Activated T-helper 2 cell treated with anti-CD3 and anti-CD28 coated beads, Interferon-gamma antibody, Interleukin-2, Interleukin-4, amounts not matched to agents 10 μg/mL and 5 μg/mL and 100 μg/mL, durations not matched to agents 14 hours and 24 hours and 36 hours (primary cell): ENCODE results near the gene HYAL2. TPM values are rescaled to one million over a fixed set of nuclear protein-coding genes. Genes with fewer than 3 reads are reported as not detected.

Source experiments
- DNase-seq: peaks from one replicate; pipeline ENCODE4 v3.0.0; 2021; ENCODE audit warnings: low spot score
- H3K27ac Mint-ChIP-seq: one replicate; pipeline ENCODE4 v1.8.0; 2021; ENCODE audit warnings: mixed read lengths
- H3K27me3 Mint-ChIP-seq: one replicate; pipeline ENCODE4 v1.8.0; 2021; ENCODE audit warnings: low read depth, mixed read lengths
- H3K36me3 Mint-ChIP-seq: one replicate; pipeline ENCODE4 v1.8.0; 2021; ENCODE audit warnings: low read depth, mixed read lengths
- H3K4me1 Mint-ChIP-seq: one replicate; pipeline ENCODE4 v1.8.0; 2021; ENCODE audit warnings: low read depth, mixed read lengths
- H3K4me3 Mint-ChIP-seq: one replicate; pipeline ENCODE4 v1.8.0; 2021; ENCODE audit warnings: low read depth, mild to moderate bottlenecking, moderate library complexity, mixed read lengths
- H3K9me3 Mint-ChIP-seq: one replicate; pipeline ENCODE4 v1.8.0; 2021; ENCODE audit warnings: mixed read lengths
- intact Hi-C: fragments of 100-400 bp; cut with micrococcal nuclease; formaldehyde crosslinking; loops from one replicate; pipeline ENCODE4 v1.15.1; 2023
- total RNA-seq: library from RNA; stranded (reverse); gene quantifications from 2 replicates; pipeline ENCODE4 v1.2.3, GENCODE V29; 2022

The HYAL2 gene
- total RNA-seq, 1 donor from 2014 or later: 15.2 TPM

- peaks cover 11% of the 10 kb centered on the region for H3K4me1 Mint-ChIP-seq
- peak overlapping the region; percentile 8 for H3K4me3 Mint-ChIP-seq
- no peaks in the 10 kb centered on the region for H3K27me3 Mint-ChIP-seq
- DNase-seq: no peak
- H3K27ac Mint-ChIP-seq: no peak overlapping the region
- intact Hi-C loops: loop anchor here (5.0 kb wide), 1 partner anchor 86 kb away; the partner anchor contains the start of gene GNAI2
- H3K36me3 Mint-ChIP-seq: peaks cover 25% of the 10 kb centered on the region
- H3K9me3 Mint-ChIP-seq: no peaks in the 10 kb centered on the region
Observed at GRCh38 chr3:50323092-50323600, 601 bp upstream of the HYAL2 start.

GRCh38 chr3:50322115-50322385 lies 495 bp downstream of the HYAL2 start:
- intact Hi-C loops: loop anchor here (5.0 kb wide), 1 partner anchor 85 kb away; the partner anchor contains the start of gene GNAI2
- no peak overlapping the region for H3K27ac Mint-ChIP-seq
- H3K27me3 Mint-ChIP-seq: no peaks in the 10 kb centered on the region
- peak overlapping the region; percentile 74 for H3K4me3 Mint-ChIP-seq
- no peaks in the 10 kb centered on the region for H3K9me3 Mint-ChIP-seq
- H3K36me3 Mint-ChIP-seq: peaks cover 23% of the 10 kb centered on the region
- peaks cover 10% of the 10 kb centered on the region for H3K4me1 Mint-ChIP-seq
- DNase-seq: no peak

DNA sequence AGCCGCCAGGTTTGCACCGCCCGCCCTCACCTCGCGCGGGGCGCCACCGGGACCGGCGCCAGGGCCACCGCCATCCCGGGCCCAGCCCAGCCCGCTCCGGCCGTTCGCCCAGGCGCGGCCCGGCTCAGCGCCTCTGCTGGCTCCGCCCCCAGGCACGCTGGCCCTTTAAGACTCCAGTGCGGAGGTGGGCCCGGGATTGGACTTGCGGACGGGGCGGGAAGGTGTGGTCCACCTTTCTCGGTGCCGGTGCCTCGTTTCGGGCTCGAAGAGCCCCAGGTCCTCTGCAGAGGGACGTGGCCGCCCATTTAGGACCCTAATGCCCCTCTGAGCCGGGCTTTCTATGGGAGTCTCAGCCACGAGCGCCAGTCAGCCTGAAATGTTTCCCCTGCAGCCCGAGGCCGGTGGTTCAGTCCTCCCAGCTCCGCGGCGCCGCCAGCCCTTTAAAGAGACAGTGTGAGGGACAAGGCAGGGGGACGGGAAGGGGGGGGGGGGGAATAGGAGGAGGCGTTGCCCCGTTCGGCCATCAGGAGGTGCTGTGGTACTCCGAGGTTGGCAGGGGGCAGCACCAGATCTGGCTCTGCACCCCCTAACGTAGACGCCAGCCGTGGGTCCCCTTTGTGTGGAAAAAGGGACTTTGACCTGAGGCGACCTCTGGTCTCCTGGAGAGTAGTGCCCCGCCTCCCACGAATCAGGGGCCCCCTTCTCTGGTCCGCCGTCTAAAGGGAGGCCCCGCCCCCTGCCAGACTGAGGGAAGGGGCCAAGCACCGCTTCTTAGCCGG lies 1.0 kb downstream of the HYAL2 start:
- H3K4me1 Mint-ChIP-seq: peaks cover 11% of the 10 kb centered on the region
- H3K27ac Mint-ChIP-seq: peak overlapping the region; percentile 92
- no peaks in the 10 kb centered on the region for H3K27me3 Mint-ChIP-seq
- intact Hi-C loops: loop anchor here (1.0 to 5.0 kb wide), 2 partner anchors 22 to 84 kb away; partner anchors contain the start of genes GNAI2, HYAL3 and NAA80
- peak overlapping the region; percentile 74 for H3K4me3 Mint-ChIP-seq
- peaks cover 26% of the 10 kb centered on the region for H3K36me3 Mint-ChIP-seq
- peak; percentile 84 for DNase-seq
- H3K9me3 Mint-ChIP-seq: no peaks in the 10 kb centered on the region

- peaks cover 13% of the 10 kb centered on the region for H3K4me1 Mint-ChIP-seq
- H3K27ac Mint-ChIP-seq: no peak overlapping the region
Observed at GRCh38 chr3:50320853-50321335, 1.7 kb downstream of the HYAL2 start.

DNA sequence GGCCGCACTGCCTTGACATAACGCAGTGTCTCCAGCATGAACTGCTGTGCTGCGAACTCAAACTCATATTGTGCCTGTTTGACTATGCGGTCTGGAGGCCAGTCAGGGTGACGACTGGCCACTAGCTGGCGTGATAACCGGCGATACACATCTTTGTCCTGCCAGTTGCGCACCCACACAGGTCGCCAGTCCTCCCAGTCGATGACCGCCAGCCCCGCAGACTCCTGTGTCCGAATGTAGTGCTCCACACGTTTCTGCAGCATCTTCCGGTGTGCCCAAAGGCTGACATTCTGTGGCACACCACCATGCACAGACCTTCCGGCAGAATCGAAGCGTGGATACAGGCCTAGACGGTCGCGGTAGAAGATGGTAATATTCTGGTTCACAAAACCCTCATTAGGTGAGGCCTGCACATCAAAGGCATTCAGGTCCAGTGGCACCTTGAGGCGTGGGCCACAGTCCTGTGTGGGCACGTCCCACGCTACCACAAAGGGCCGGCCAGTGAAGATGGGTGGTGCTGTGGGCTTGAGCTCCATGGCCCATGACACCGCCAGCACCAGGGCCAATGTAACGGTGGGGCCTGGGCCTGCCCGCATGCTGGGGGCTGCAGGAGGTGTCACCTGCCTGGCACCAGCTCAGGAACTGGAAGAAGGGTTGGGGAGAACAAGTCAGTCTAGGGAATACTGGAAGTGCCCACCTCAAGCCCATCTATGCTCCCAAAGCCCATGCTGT lies 2.5 kb downstream of the HYAL2 start:
- Mint-ChIP-seq H3K9me3 (no peaks in the 10 kb centered on the region), H3K4me3 (peak overlapping the region; percentile 89), H3K27ac (no peak overlapping the region), H3K4me1 (peaks cover 13% of the 10 kb centered on the region), H3K27me3 (no peaks in the 10 kb centered on the region), H3K36me3 (peaks cover 25% of the 10 kb centered on the region)
- DNase-seq: no peak
- intact Hi-C loops: loop anchor here (5.0 kb wide), 1 partner anchor 83 kb away; the partner anchor contains the start of gene GNAI2

More at GRCh38 chr3:50320853-50321335, 1.7 kb downstream of the HYAL2 start:
- H3K4me3 Mint-ChIP-seq: peak overlapping the region; percentile 89
- H3K27me3 Mint-ChIP-seq: no peaks in the 10 kb centered on the region
- no peak for DNase-seq
- H3K9me3 Mint-ChIP-seq: no peaks in the 10 kb centered on the region
- peaks cover 30% of the 10 kb centered on the region for H3K36me3 Mint-ChIP-seq
- intact Hi-C loops: loop anchor here (1.0 to 5.0 kb wide), 2 partner anchors 22 to 84 kb away; partner anchors contain the start of genes GNAI2, HYAL3 and NAA80

- intact Hi-C loops: no loop called here
- peak overlapping the region; percentile 37 for H3K4me3 Mint-ChIP-seq
- H3K4me1 Mint-ChIP-seq: peaks cover 13% of the 10 kb centered on the region
Observed at GRCh38 chr3:50319181-50319893, 3.2 kb downstream of the HYAL2 start.

DNA sequence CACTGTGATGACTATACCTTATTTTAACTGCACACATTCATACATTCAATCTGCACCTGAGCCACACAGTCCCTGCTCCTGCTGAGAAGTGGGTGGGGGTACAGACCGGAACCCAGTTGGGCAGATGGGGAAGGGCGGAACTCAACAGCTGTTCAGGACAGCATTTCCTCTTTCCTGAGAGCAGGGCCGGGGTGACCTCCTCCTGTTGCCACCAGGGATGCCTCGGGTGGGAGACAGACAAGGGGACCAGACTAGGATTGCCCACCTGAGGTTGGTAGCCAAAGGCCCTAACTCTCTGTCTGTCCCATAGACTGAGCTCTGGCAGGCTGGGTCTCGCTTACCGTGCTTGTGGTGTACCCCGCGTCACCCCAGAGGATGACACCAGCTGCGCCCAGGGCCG lies 3.9 kb downstream of the HYAL2 start:
- intact Hi-C loops: no loop called here
- Mint-ChIP-seq H3K36me3 (peaks cover 19% of the 10 kb centered on the region), H3K27ac (no peak overlapping the region), H3K9me3 (no peaks in the 10 kb centered on the region), H3K4me3 (peak overlapping the region; percentile 37), H3K4me1 (peaks cover 13% of the 10 kb centered on the region), H3K27me3 (no peaks in the 10 kb centered on the region)
- DNase-seq: no peak

More at GRCh38 chr3:50319181-50319893, 3.2 kb downstream of the HYAL2 start:
- no peaks in the 10 kb centered on the region for H3K9me3 Mint-ChIP-seq
- H3K27me3 Mint-ChIP-seq: no peaks in the 10 kb centered on the region
- H3K27ac Mint-ChIP-seq: no peak overlapping the region
- peaks cover 19% of the 10 kb centered on the region for H3K36me3 Mint-ChIP-seq
- DNase-seq: no peak

DNA sequence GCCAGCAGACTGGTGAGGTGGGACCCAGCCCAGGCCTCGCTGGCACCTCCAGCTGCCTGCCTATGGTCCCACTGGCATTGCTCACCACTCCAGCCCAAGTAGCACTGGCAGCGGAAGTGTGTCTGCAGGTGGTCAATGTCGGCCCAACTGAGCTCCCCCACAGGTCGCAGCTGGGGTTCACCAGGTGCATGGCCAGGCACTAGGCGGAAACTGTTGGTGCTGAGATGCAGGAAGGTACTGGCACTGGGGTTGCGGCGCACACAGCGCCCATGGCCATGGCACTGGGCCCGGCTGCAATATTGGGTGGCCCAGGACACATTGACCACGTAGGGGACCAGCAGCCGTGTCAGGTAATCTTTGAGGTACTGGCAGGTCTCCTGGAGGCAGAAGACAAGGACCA lies 4.4 kb downstream of the HYAL2 start:
- Mint-ChIP-seq H3K4me1 (peaks cover 13% of the 10 kb centered on the region), H3K9me3 (no peaks in the 10 kb centered on the region), H3K27me3 (no peaks in the 10 kb centered on the region), H3K27ac (no peak overlapping the region), H3K36me3 (peaks cover 19% of the 10 kb centered on the region), H3K4me3 (peak overlapping the region; percentile 37)
- DNase-seq: no peak
- intact Hi-C loops: no loop called here

DNA sequence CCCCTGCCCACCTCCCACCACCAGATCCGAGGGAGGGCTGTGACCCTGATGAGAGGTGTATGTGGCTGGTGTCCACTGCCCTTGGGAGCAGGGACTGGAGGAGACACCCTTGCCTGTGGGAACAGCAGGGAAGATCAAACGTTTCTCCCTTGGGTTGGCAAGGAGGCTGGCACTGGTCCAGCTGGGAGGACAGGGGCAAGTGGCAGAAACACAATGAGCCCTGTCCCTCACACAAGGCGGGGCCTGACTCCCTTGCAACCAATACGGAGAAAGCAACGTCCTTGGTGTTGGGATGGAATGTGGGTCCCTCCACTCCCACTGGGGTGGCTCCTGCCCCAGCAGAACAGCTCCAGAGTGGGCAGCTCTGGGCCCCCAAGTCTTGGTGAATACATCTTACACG lies 5.2 kb downstream of the HYAL2 start:
- H3K4me1 Mint-ChIP-seq: peaks cover 13% of the 10 kb centered on the region
- no peaks in the 10 kb centered on the region for H3K9me3 Mint-ChIP-seq
- intact Hi-C loops: no loop called here
- no peaks in the 10 kb centered on the region for H3K27me3 Mint-ChIP-seq
- no peak overlapping the region for H3K4me3 Mint-ChIP-seq
- no peak for DNase-seq
- H3K27ac Mint-ChIP-seq: no peak overlapping the region
- peaks cover 19% of the 10 kb centered on the region for H3K36me3 Mint-ChIP-seq

GRCh38 chr3:50316657-50317242 lies 5.8 kb downstream of the HYAL2 start:
- H3K4me1 Mint-ChIP-seq: peaks cover 13% of the 10 kb centered on the region

GRCh38 chr3:50314816-50315215 lies 7.7 kb downstream of the HYAL2 start:
- Mint-ChIP-seq H3K36me3 (peaks cover 21% of the 10 kb centered on the region), H3K27me3 (no peaks in the 10 kb centered on the region), H3K4me3 (no peak overlapping the region), H3K9me3 (peaks cover under 1% of the 10 kb centered on the region), H3K27ac (no peak overlapping the region), H3K4me1 (peaks cover 11% of the 10 kb centered on the region)
- intact Hi-C loops: no loop called here
- DNase-seq: no peak

More at GRCh38 chr3:50316657-50317242, 5.8 kb downstream of the HYAL2 start:
- Mint-ChIP-seq H3K36me3 (peaks cover 19% of the 10 kb centered on the region), H3K27ac (peak overlapping the region; percentile 40), H3K9me3 (no peaks in the 10 kb centered on the region), H3K4me3 (no peak overlapping the region), H3K27me3 (no peaks in the 10 kb centered on the region)
- intact Hi-C loops: no loop called here
- DNase-seq: no peak

GRCh38 chr3:50314342-50314741 lies 8.2 kb downstream of the HYAL2 start:
- peaks cover 11% of the 10 kb centered on the region for H3K4me1 Mint-ChIP-seq

More at GRCh38 chr3:50314342-50314741, 8.2 kb downstream of the HYAL2 start:
- Mint-ChIP-seq H3K36me3 (peaks cover 22% of the 10 kb centered on the region), H3K27me3 (no peaks in the 10 kb centered on the region), H3K27ac (no peak overlapping the region), H3K4me3 (no peak overlapping the region), H3K9me3 (peaks cover 5% of the 10 kb centered on the region)
- DNase-seq: no peak
- intact Hi-C loops: no loop called here
